K562 (cell line): ENCODE measurements around the gene FUCA2. TPM values are rescaled to one million over a fixed set of nuclear protein-coding genes. Genes with fewer than 3 reads are reported as not detected.

Experiments used
- HOXB6 ChIP-seq: fragments of 250-450 bp; sonication (Bioruptor Pico); IDR thresholded peaks from 2 replicates; pipeline ENCODE4 v1.5.1; 2022; ENCODE audit warnings: mild to moderate bottlenecking, borderline replicate concordance
- HSF4 ChIP-seq: fragments of 250-450 bp; sonication (Bioruptor Pico); IDR thresholded peaks from 2 replicates; pipeline ENCODE4 v2.1.2; 2022; ENCODE audit warnings: mild to moderate bottlenecking, moderate library complexity, borderline replicate concordance
- MAX ChIP-seq: sonication (generic); formaldehyde crosslinking; IDR thresholded peaks from 2 replicates; pipeline ENCODE4 v1.9.0; 2022; ENCODE audit warnings: mild to moderate bottlenecking, missing genetic modification reagents
- PTBP1 ChIP-seq: fragments of 200-400 bp; formaldehyde crosslinking; IDR thresholded peaks from 2 replicates; pipeline ENCODE4 v1.6.1; 2017; ENCODE audit warnings: low read depth, low read length
- SRSF1 ChIP-seq: fragments of 200-400 bp; formaldehyde crosslinking; IDR thresholded peaks from 2 replicates; pipeline ENCODE4 v1.6.1; 2017; ENCODE audit warnings: mild to moderate bottlenecking, low read depth, low read length, moderate library complexity
- TRIM24 ChIP-seq, 2 experiments: fragments of 450-650 bp; IDR thresholded peaks; 2 replicates each; pipeline ENCODE4 v1.6.1; 2016
- ZNF280A ChIP-seq: fragments of 450-650 bp; IDR thresholded peaks from 2 replicates; pipeline ENCODE4 v1.6.1; 2018; ENCODE audit warnings: mild to moderate bottlenecking, low read depth; ENCODE audit not compliant: partially characterized antibody
- ZNF57 ChIP-seq: fragments of 450-650 bp; formaldehyde crosslinking; IDR thresholded peaks from 2 replicates; pipeline ENCODE4 v1.4.0; 2020; ENCODE audit warnings: mild to moderate bottlenecking, moderate library complexity
- polyA plus RNA-seq, 8 experiments: library from polyadenylated mRNA; depleted of rRNA in 4 of 8; stranded (reverse) in 5 of 8; unstranded in 3 of 8; fragments of >200 nt; fragmentation: Nextera tagmentation in 2 of 8; fragmentation: Illumina TruSeq in 1 of 8; extraction: Ambion mirVana in 2 of 8; extraction: Trizol in 1 of 8; gene quantifications; 2 replicates each; pipeline versions ENCODE4 v1.2.1 to v1.2.3, GENCODE V29; 2011 to 2014; ENCODE audit warnings: inconsistent platforms in 1 of 8, missing spikeins in 1 of 8
- total RNA-seq, 7 experiments: library from RNA; depleted of rRNA in 6 of 7; stranded (reverse); fragments of >200 nt in 6 of 7; fragmentation: Illumina TruSeq in 2 of 7; extraction: Trizol in 2 of 7; gene quantifications; 2 replicates each; pipeline versions ENCODE4 v1.2.1 to v1.2.3, GENCODE V29; 2011 to 2021; ENCODE audit warnings: low replicate concordance in 1 of 7

FUCA2 gene
- total and polyA plus RNA-seq, 9 of the 15 experiments (the other 6 are each of a cell fraction or from before 2014, with no cell fraction given), result 20.6 to 112 (median 79.3) TPM

- TF ChIP-seq SRSF1 (no peak), MAX (CRISPR knock-in tag) (peak; percentile 79), HOXB6 (CRISPR knock-in tag) (no peak), PTBP1 (no peak), ZNF57 (CRISPR knock-in tag) (no peak), ZNF280A (no peak), HSF4 (CRISPR knock-in tag) (peak; percentile 54; the same call in 1 of the 2 replicates), TRIM24 (IDR thresholded peaks at IDR 0.05) (no peak)
Measured at GRCh38 chr6:143449714-143450452, 61.6 kb downstream of the FUCA2 start (continued).
